T-helper 2 cell (primary cell): ENCODE measurements around the gene FLT3.
"Not testable (repeated sequence)": the region's sequence is repeated elsewhere in the genome, so short reads cannot be mapped to it uniquely, and the experiment has no call there.

Experiments
- DNase-seq, 5 experiments: peaks; one replicate each; pipeline versions ENCODE4 v3.0.0 to v3.0.0-alpha.2; 2012 to 2022
- total RNA-seq, 2 donors: gene quantifications; one replicate each; lab custom pipeline; 2026; lab: John Stamatoyannopoulos, UW

FLT3 gene
- total RNA-seq, result 0 to 0.20 reads per million in 2 donors

DNA sequence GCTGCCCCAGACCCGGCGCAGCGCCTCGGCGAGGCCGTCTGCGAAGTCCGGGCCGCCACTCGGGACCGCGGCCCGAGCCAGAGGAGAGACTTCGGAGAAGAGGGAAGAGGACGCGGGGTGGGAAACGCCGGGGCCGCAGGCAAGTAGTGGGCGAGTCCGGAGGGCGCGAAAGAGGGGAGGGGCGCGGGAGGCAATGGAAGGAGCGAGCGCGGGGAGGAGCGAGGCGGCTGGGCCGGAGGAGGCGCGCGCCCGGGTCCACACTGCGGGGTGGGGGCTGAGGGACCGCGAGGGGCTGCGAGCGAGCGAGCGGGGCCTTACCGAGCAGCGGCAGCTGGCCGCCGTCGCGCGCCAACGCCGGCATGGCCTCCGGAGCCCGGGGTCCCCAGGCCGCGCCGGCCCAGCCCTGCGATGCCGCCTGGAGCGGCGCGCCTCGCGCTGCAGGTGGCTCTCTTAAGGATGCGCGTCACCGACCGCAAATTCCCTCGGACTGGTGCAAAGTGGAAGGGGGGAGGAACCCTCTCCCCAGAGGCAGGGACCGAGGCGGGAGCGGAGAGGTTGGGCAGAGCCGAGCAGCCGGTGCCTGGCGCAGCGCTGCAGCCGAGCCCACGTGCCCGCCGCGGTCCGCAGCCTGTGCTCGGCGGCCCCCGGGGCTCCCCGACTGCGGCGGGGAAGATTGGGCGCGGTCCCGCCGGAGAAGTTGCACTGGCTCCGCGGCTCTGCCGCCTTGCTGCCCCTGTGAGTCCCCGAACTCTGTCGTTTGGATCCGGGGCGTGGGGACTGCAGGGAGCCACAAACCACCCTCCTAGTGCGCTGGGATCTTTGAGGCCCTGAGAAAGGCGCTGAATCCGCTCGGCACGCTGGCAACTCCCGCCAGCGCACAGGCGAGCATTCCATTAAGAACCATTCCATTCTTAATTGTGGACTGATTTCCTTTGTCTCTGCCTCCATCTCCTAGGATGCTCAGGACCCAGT lies at the start of gene FLT3:
TSS of gene FLT3 (minus strand) at position 427 of the 972 bp plus-strand sequence. CDS start at position 361, 66 bp downstream.
- peak in 2 of 5 experiments; percentile 3 to 30 for DNase-seq

DNA sequence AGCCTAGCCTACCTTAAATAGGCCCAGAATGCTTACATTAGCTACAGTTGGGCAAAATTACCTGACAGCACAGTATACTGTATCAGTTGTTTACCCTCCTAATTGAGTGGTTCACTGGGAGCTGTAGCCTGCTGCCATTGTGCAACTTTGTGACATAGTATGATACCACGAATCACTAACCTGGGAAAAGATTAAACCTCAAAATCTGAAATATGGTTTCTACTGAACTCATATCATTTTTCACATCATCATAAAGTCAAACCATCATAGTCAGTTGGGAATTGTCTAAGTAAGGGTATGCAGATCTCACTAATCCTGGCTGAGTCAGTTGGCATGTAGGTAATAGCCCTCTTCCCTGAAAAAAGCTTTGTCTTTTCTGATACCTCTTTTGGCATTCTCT lies 47.1 kb upstream of the FLT3 start:
- peak in 1 of 5 experiments; percentile 24 for DNase-seq

DNA sequence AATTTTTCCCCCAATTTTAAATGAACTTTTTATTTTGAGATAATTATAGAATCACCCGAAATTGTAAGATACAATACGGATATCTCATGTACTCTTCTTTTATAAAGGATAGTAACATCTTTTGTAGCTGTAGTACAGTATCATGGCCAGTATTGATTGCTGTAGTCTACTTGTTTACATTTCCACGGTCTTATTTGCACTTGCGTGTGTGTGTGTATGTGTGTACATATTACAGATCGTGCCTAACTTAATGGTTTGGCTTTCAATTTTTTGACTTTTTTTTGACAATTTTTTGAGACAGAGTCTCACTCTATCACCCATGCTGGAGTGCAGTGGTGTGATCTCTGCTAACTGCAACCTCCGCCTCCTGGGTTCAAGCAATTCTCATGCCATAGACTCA lies 44.7 kb upstream of the FLT3 start:
- no peak for DNase-seq

DNA sequence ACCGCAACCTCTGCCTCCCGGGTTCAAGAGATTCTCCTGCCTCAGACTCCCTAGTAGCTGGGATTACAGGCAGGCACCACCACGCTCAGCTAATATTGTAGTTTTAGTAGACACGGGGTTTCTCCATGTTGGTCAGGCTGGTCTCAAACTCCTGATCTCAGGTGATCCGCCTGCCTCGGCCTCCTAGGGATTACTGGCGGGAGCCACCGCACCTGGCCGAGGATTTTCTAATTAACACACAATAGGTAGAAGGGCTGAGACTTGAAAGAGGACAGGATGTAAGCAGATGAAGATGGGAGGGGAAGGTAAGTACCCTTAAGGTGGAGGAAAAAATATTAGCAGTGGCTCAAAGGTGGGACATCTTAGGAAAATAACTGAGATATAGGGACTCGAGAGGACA lies 41.2 kb upstream of the FLT3 start:
- not testable (repeated sequence) for DNase-seq

DNA sequence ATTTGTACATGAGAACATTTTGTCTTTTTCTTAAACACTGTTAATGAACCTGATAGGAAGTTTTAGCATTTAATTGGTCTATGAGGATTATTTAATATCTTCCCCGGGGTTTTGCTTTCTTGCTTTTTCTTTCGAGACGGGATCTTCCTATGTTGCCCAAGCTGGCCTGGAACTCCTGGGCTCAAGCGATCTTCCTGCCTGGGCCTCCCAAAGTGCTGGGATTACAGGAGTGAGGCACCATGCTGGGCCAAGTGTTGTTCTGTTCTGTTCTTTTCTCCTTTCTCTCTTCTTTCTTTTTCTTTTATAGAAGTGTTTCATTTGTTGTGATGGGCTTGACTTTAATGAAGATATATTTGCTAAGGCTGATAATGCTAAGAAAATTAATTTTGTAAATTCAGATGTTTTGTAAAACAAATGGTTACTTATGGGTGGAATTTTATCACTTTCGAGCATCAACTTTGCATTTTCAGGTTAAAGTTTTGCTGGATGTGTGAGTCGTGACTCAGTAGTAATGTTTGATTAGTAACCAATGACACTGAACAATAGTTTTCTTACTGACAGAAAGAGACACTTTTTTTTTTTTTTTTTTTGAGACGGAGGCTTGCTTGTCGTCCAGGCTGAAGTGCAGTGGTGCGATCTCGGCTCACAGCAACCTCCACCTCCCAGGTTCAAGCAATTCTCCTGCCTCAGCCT lies 40.2 kb upstream of the FLT3 start:
- DNase-seq, result no peak

DNA sequence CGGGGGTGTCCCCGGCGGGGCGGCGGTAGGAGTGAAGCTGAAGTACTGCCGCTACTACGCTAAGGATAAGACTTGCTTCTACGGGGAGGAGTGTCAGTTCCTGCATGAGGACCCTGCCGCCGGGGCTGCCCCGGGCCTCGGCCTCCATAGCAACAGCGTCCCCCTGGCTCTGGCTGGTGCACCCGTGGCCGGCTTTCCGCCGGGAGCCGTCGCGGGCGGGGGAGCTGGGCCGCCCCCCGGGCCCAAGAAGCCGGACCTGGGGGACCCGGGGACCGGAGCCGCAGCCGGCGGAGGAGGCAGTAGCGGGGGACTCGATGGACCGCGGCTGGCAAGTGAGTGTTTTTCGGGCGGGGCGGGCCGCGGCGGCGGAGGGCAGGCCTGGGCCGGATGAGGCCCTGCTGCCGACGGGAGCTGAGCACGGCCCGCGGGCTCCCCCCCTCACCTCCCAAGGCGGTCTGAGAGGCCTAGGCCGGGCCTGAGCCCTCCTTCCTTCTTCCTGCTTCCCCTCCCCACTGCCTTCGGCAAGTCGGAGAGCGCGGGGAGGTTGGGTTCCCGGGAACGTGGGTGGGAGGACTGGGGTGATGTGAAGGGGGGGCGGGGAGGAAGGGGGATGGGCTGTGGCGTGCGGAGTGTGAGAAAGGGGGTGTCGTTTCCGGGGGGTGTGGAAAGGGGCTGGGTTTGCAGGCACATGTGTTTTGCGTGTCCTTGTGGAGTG lies 38.5 kb upstream of the FLT3 start:
- DNase-seq, result peak; percentile 60 to 97 (median 81)

DNA sequence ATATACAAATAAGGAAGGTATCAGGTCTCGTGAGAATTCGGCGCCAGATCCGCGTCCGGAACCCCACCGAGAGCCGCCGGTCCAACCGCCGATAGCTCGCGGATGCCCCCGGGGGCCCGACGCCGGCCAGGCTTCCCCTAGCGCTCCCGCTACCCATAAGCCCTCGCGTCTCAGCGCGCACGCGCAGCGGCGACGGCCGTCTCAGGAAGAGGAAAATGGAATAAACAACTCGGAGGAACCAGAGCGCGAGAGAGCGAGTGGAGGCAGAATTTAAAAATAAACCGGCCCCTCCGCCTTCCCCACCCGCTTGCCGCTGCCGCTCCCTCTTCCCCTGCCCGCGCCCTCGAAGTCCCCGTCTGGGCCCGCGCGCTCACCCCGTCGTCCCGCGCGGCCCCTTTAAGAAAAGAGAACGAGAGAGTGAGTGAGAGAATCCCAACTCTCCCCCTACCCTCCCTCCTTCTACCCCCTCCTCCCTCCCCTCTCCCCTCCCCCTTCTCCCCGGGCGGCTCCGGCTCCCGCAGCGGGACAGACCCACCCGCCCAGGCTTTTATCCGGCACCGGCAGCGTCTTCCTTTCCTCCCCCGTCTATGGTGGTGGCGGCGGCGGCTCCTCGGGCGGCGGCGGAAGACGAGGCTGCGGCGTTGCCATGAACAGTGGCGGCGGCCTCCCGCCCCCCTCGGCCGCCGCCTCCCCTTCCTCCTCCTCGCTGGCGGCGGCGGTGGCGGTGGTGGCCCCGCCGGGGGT lies 37.8 kb upstream of the FLT3 start, which contains the start of gene PAN3:
TSS of gene PAN3 (plus strand) at position 534 of the 744 bp plus-strand sequence. CDS start at position 647, 113 bp downstream.
- DNase-seq, result peak; percentile 87 to 95 (median 89)

DNA sequence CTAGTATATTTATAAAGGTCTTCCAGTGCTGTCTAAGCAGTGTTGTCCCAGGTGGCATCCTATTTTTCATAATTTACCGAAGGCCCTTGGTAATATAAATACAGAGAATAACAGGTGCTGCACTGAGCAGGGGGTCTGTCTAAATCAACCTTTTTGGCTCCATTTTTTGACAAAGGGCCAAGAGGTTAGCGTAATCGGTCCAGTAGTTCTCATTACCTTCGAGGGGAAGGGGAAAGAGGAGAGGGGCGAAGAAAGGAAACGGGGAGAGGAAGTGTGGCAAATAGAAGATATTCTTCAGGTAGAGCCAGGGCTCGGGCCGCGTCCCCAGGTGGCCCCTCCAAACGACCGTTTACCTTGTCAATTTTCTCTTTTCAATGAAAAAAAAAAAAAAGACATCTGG lies 37.2 kb upstream of the FLT3 start:
- DNase-seq, result no peak

DNA sequence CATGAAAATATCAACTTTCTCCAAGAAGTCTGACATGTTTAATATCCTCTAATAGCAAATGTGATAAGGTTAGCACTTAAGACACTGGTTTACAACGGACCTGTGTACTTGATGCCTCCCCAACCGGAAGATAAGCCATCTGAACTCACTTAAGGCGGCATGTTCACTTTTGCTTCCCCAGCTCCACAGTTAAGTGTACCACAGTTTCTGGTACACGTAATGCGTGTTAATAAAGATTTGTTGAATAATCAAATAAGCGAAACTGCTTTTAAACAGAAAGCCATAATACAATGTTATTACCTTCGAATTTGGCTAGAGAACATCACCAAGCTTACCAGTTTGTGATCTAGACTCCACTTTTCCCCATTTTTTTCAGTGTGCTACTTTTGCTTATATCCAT lies 36.5 kb upstream of the FLT3 start:
- DNase-seq, result peak in 1 of 5 experiments; percentile 76

DNA sequence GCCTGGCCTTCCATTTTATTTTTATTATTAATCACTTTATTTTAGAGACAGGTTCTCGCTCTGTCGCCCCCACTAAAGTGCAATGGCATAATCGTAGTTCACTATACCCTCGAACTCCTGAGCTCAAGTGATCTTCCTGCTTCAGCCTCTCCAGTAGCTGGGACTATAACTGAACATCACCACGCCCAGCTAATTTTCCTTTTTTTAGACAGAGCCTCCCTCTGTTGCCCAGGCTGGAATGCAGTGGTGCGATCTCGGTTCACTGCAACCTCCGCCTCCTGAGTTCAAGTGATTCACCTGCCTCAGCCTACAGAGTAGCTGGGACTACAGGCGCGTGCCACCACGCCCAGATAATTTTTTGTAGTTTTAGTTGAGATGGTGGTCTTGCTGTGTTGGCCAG lies 31.3 kb upstream of the FLT3 start:
- DNase-seq, result no peak

DNA sequence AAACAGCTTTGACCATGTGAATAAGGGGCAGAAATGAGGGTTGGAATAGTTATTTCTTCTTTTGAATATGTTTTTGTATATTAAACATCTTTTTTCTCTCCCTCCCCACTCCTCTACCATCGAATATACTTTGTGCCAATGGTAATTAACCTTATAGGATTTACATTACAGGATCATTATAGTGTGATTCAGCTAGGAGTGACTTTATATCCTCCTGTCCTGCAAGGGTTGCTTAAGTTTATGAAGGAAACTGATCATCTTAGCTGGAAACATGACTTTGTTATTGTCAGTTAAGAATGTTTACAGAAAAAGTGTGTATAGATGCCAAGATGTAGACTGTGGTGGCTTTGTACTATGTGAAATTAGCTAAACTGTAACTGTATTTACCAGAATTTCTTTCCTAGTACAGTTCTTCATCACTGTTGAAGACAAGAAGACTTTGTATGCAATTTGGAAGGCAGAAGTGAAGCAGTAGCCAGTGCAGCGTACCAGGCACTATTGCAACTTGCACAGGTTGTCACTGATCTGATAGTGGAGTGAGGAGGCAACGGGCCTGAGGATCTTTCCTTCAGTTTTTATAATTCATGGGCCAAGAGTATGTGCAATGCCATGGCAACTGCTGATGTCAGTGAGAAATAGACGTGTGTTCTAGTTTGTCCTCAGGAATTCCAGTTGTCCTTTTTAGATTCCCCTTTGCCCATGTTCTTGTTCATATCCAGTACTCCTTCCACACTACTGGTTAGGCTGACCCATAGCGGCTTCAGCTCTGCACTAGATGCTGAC lies 29.7 kb upstream of the FLT3 start:
- DNase-seq, result no peak

DNA sequence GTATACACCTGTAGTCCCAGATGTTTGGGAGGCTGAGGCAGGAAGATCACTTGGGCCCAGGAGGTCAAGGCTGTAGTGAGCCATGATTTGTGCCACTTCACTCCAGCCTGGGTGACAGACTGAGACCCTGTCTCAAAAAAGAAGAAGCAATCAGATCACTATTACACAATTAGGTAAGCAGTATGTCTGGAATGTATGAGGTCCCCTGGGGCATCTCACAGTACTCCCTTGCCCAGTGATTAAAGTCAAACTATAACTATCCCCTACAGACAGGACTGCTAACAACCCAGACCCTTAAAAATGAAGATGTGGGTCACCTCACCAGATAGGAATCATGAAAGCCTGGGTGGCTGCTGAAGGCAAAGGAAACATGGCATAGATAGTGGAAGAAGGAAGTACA lies 28.6 kb upstream of the FLT3 start:
- no peak for DNase-seq

DNA sequence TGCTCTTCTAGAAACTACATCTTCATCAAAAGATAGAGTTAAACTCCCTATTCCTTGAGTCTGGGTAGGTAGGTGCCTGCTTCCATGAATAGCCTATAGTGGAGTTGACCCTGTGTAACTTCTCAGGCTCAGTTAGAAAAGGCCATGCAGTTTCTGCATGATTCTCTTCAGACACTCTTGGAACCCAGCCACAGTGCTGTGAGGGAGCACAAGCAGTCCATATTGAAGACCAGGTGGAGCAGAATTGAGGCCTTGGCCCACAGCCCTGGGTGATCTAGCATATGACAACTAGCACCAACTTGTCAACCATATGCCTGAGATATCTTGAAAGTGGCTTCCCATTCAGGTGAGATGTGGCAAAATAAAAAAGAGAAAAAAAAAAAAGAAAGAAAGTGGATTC lies 27.7 kb upstream of the FLT3 start:
- DNase-seq, result no peak

DNA sequence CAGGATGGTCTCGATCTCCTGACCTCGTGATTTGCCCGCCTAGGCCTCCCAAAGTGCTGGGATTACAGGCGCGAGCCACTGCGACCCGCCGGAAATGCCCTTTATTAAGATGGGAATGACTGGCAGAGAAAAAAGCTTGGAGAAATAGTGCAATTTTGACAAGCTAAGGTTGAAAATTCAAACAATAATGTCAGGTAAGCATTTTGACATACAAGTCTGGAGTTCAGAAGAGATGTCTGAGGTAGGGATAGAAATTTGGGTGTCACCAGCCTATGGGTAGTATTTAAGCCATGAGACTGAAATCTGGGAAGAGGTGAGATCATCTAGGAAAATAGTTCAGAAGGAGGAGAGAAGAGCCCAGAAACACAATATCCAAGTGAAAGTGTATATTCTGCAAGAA lies 20.8 kb upstream of the FLT3 start:
- DNase-seq, result no peak

DNA sequence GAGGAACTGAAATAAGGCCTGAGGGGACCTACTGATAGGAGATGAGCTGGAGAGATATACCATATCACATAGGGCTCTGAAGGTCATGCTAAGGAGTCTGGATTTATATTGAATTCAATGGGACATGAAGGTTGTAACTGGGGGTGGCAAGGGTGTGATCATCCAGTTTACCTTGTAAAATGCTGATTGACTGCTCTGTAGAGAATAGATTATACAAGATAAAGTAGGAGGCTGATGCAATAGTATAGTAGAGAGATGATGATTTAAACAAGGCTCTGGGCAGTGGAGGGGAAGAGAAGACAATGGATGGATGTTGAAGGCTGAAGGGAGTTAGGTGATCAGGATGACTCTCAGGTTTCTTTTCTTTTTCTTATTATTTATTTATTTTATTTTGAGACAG lies 19.9 kb upstream of the FLT3 start:
- no peak for DNase-seq

DNA sequence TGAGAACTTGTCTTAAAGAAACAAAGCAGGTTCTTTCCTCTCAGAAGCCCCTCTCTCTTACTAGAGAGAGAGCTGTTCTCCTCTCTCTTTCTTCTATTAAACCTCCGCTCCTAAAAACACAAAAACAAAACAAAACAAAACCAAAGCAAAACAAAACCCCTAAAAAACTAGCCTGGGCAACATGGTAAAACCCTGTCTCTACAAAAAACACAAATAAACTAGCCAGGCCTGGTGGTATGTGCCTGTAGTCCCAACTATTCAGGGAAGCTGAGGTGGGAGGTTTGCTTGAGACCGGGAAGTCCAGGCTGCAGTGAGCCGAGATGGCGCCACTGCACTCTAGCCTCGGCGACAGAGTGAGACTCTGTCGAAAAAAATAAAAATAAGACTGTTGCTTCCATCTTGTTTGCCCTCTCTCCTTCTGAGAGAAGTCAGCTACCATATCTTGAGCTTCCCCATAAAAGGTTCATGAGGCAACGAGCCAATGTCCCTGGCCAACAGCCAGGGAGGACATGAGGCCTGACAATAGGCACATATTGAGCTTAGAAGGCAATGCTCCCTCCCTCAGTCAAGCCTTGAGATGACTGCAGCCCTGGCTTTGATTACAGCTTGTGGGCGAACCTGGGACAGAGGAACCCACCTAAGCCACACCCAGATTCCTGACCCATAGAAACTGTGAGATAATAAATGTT lies 17.5 kb upstream of the FLT3 start:
- no peak for DNase-seq

DNA sequence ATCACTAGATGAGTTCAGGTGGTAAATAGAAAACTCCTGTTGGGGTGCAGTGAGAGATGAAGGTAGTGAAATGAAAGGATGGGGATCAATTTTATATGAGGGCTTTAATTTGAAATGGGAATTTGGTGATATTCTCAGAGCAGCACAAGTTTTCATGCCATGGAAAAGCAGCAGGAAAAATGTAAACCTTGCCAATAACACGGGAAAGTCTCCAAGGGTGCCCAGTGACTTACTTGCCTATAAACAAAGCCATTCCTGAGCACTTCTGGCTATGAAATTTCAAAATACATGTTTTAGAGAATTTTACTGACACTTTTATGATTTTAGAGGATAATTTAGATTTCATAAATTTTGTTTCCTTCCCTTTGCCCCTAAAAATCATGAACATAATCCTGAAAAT lies 16.4 kb upstream of the FLT3 start:
- DNase-seq, result no peak

DNA sequence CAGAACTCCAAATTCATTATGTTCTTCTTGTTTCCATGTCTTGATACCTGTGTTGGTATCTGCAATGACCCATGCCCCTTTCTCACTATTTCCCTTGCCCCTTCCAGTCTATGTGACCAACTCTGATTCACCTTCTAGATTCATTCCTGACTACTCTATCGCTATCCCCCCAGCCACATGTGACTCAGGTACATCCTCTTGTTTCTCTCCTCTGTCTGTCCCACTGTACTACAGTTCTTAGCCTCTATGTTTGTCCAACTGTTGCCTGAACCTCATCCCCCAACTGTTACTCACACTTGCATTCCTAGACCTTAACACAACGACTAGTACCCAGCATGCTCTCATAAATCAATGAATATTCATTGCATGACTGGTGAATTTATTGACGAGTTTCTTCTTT lies 10.0 kb upstream of the FLT3 start:
- DNase-seq, result no peak

DNA sequence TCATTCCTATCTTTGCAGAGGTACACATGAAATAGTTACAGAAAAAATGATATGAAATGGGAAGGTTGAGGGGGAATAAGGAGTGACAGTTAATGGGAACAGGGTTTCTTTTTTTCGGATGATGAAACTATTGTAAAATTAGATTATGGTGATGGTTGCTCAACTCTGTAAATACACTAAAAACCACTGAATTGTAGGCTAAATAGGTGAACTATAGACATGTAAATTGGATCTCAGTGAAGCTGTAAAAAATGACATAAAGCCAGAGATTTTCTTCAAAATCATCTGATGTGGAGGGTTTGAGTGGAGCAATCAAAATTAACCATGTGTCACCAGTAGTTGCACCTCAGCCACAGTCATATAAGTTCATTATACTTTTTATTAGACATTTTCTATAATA lies 6.6 kb upstream of the FLT3 start:
- DNase-seq, result no peak

DNA sequence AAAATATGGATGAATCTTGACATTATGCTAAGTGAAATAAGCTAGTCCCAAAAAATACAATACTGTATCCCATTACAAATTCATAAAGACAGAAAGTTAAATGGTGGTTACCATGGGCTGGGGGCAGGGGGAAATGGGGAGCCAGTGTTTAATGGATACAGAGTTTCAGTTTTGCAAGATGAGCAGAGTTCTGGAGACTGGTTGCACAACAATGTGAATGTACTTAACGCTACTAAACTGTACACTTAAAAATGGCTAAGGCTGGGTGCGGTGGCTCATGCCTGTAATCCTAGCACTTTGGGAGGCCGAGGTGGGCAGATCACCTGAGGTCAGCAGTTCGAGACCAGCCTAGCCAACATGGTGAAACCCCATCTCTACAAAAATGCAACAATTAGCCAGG lies 1.5 kb upstream of the FLT3 start:
- DNase-seq, result not testable (repeated sequence)
